Left ventricle myocardium inferior (tissue), 1 donor: ENCODE results near the gene TNRC6B. TPM values are rescaled to one million over a fixed set of nuclear protein-coding genes. Genes with fewer than 3 reads are reported as not detected.

Experiments
- DNase-seq: peaks from one replicate; pipeline ENCODE4 v3.0.0-alpha.2; 2020
- H3K27ac ChIP-seq: fragments of 200-600 bp; replicated peaks from 2 replicates; pipeline ENCODE4 v1.8.0; 2021
- H3K27me3 ChIP-seq: fragments of 200-600 bp; 2 replicates; pipeline ENCODE4 v1.8.0; 2021; ENCODE audit warnings: low read depth
- H3K36me3 ChIP-seq: fragments of 200-600 bp; 2 replicates; pipeline ENCODE4 v1.8.0; 2021
- H3K4me1 ChIP-seq: fragments of 200-600 bp; 2 replicates; pipeline ENCODE4 v1.8.0; 2021
- H3K4me3 ChIP-seq: fragments of 200-600 bp; 2 replicates; pipeline ENCODE4 v1.8.0; 2021; ENCODE audit warnings: mild to moderate bottlenecking, moderate library complexity
- H3K9me3 ChIP-seq: fragments of 200-600 bp; replicated peaks from 2 replicates; pipeline ENCODE4 v1.8.0; 2021
- intact Hi-C: fragments of 100-400 bp; cut with micrococcal nuclease; formaldehyde crosslinking; loops from one replicate; pipeline ENCODE4 v1.11.0; 2022
- total RNA-seq: library from RNA; stranded (reverse); fragmentation: NEBNext Ultra II Directional; extraction: Animal tissue kit (Norgen Biotek cat#: 25700); gene quantifications from one replicate; pipeline ENCODE4 v1.2.1, GENCODE V29; 2021
- TF ChIP-seq, protein P1 (sequence below): fragments of 200-600 bp; IDR thresholded peaks from 2 replicates; pipeline ENCODE4 v1.8.0; 2021; ENCODE audit warnings: antibody characterized with exemption, mild to moderate bottlenecking, borderline replicate concordance
- donor health status: DM: no; HTN: yes; CAD: no; lungs with severe emphysema.

The TNRC6B gene
- total RNA-seq, 1 donor from 2014 or later, result 43.8 TPM

DNA sequence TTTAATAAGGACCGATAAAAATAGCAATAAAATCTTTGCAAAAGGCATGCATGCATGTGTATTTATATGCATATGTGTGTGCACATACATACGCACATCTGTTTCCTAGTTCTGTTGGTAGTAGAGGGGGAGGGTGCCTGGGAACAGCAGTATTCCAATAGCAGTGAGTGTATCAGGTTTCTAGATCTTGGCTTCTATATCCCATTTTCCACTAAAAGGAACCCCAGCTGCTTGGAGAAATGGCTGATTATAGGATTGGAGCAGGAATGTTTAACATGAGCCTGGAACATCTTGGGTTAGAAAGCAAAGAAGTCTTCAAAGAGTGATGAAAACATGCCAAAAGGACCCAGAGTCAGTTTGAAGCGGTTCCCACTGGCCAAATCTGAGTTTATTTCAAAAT lies 21.0 kb downstream of the TNRC6B start:
- Histone ChIP-seq H3K36me3 (no peaks in the 10 kb centered on the region), H3K27ac (no peak overlapping the region), H3K9me3 (no peaks in the 10 kb centered on the region), H3K4me3 (no peak overlapping the region), H3K27me3 (no peaks in the 10 kb centered on the region), H3K4me1 (peaks cover 90% of the 10 kb centered on the region)
- intact Hi-C loops, result no loop called here
- no peak for DNase-seq
- TF ChIP-seq, protein P1, sequence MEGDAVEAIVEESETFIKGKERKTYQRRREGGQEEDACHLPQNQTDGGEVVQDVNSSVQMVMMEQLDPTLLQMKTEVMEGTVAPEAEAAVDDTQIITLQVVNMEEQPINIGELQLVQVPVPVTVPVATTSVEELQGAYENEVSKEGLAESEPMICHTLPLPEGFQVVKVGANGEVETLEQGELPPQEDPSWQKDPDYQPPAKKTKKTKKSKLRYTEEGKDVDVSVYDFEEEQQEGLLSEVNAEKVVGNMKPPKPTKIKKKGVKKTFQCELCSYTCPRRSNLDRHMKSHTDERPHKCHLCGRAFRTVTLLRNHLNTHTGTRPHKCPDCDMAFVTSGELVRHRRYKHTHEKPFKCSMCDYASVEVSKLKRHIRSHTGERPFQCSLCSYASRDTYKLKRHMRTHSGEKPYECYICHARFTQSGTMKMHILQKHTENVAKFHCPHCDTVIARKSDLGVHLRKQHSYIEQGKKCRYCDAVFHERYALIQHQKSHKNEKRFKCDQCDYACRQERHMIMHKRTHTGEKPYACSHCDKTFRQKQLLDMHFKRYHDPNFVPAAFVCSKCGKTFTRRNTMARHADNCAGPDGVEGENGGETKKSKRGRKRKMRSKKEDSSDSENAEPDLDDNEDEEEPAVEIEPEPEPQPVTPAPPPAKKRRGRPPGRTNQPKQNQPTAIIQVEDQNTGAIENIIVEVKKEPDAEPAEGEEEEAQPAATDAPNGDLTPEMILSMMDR, result no peak

DNA sequence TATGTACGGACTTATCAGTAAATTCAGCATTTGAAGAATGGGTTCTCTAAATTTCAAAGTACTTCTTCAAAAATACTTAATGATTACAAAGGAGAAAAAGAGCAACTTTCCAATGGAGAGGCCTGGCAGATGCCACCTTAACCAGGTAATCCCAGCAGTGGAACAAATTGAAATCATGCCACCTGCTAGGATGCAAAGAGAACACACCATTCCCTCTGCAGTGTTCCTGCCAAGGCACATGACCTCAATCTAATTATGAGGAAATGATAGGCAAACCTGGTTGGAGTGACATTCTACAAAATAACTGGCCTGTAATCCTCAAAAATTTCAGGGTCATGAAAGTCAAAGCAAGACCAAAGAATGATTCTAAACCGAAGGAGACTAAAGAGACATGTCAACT lies 21.5 kb downstream of the TNRC6B start:
- Histone ChIP-seq H3K36me3 (no peaks in the 10 kb centered on the region), H3K27ac (peak overlapping the region; percentile 43), H3K27me3 (no peaks in the 10 kb centered on the region), H3K4me3 (no peak overlapping the region), H3K9me3 (no peaks in the 10 kb centered on the region), H3K4me1 (peaks cover 90% of the 10 kb centered on the region)
- intact Hi-C loops, result no loop called here
- no peak for DNase-seq
- TF ChIP-seq, protein P1, result no peak

DNA sequence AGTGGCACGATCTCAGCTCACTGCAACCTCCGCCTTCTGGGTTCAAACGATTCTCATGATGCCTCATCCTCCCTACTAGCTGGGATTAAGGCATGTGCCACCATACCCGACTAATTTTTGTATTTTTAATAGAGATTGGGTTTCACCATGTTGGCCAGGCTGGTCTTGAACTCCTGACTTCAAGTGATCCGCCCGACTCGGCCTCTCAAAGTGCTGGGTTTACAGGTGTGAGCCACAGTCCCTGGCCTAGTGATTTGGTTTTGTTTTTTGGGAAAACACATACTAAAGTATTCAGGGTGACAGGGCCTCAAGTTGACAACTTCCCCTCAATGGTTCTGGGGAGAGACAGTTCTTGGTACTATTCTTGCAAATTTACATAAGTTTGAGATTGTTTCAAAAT lies 22.1 kb downstream of the TNRC6B start:
- no peaks in the 10 kb centered on the region for H3K36me3 ChIP-seq
- H3K9me3 ChIP-seq, result no peaks in the 10 kb centered on the region
- no peak overlapping the region for H3K4me3 ChIP-seq
- no peak for DNase-seq
- peak overlapping the region; percentile 43 for H3K27ac ChIP-seq
- H3K27me3 ChIP-seq, result no peaks in the 10 kb centered on the region
- TF ChIP-seq, protein P1, result no peak
- intact Hi-C loops, result no loop called here
- H3K4me1 ChIP-seq, result peaks cover 90% of the 10 kb centered on the region

DNA sequence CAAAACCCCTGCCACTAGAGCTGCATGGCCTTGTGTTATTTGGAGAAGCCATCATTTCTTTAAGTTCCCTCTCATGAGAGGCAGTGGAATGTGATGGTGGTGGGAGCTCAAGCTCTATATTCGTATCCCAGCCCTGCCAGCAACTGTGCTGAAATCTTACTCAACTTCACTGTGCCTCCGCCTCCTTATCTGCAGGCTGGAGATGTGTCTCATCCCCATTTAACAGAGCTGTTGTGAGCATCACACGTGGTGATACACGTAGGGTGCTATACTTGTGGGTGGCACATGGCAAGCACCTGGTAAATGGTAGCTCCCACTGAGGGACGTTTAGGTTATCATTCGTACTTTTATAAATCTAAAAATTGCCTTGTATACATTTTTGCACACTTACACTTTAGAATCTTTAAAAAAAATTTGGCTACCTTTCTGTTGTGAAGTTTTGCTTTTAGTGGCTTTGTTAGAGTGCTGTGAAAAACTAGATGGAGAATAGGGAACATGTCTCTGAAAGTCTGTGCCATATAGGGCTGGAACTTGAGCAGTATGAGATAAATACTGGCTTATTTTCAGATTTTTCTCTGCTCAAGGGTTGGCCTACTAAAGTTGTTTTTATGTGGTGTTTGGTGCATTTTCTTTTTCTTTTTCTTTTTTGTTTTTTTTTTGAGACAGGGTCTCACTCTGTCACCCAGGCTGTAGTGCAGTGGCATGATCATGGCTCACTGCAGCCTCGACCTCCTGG lies 23.2 kb downstream of the TNRC6B start:
- intact Hi-C loops, result no loop called here
- TF ChIP-seq, protein P1, result no peak
- DNase-seq, result no peak
- no peaks in the 10 kb centered on the region for H3K9me3 ChIP-seq
- no peaks in the 10 kb centered on the region for H3K36me3 ChIP-seq
- H3K4me1 ChIP-seq, result peaks cover 95% of the 10 kb centered on the region
- H3K27ac ChIP-seq, result no peak overlapping the region
- H3K4me3 ChIP-seq, result no peak overlapping the region
- H3K27me3 ChIP-seq, result no peaks in the 10 kb centered on the region

DNA sequence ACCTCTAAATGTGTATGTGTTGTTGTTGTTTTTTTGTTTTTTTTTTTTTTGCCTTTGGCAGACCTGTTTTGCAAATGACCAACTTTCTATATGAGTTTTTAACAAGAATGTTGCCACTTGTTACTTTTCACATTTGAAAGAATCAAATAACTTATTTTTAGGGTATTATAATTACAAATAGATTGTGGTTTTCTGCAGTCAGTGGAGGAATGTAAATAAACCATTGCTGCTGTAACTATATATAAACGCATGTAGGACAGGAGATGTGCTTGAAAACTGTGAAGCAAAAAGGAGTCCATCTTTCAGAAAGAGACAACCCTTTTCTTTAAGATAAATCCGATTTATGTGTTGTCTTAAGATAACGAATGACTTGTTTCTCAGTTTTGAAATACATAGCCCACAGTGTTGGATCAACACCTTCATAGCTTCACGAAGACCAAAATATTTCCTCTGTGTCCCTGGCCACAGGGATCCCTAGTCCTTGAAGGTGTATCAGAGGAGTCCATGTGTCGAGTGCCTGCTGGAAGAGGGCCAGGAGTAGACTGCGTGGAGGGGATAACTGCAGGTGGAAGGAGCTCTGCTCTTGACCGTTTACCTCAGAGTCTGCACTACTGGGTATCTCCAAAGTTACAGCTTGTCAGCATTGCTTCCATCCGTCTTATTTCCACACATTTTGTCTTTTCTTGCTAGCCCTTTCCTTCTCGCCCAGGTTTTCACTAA lies 24.7 kb downstream of the TNRC6B start:
- Histone ChIP-seq H3K27ac (peak overlapping the region; percentile 80), H3K27me3 (no peaks in the 10 kb centered on the region), H3K9me3 (no peaks in the 10 kb centered on the region), H3K4me1 (peaks cover 81% of the 10 kb centered on the region), H3K36me3 (no peaks in the 10 kb centered on the region), H3K4me3 (no peak overlapping the region)
- DNase-seq, result no peak
- intact Hi-C loops, result no loop called here
- TF ChIP-seq, protein P1, result no peak
